ENCODE measurements around the gene LRRC1.

The LRRC1 gene

GRCh38 chr6:53960311-53960710, 165.5 kb downstream of the LRRC1 start:
- CTCF ChIA-PET = no interaction called here
- H3K9me3 Mint-ChIP-seq = no peaks in the 10 kb centered on the region
- H3K27me3 Mint-ChIP-seq = peaks cover 5% of the 10 kb centered on the region
- DNase-seq = no peak
- no peaks in the 10 kb centered on the region for H3K4me1 Mint-ChIP-seq
- H3K27ac Mint-ChIP-seq = no peak overlapping the region
- no peaks in the 10 kb centered on the region for H3K36me3 Mint-ChIP-seq
- H3K4me3 Mint-ChIP-seq = no peak overlapping the region

- no peaks in the 10 kb centered on the region for H3K36me3 Mint-ChIP-seq
- no peak for DNase-seq
- no peak overlapping the region for H3K27ac Mint-ChIP-seq
- no peaks in the 10 kb centered on the region for H3K4me1 Mint-ChIP-seq
- H3K27me3 Mint-ChIP-seq = no peaks in the 10 kb centered on the region
- H3K9me3 Mint-ChIP-seq = no peaks in the 10 kb centered on the region
- H3K4me3 Mint-ChIP-seq = no peak overlapping the region
- CTCF ChIA-PET = no interaction called here
These were observed 167.0 kb downstream of the LRRC1 start for GRCh38 chr6:53961679-53962370.

- no peaks in the 10 kb centered on the region for H3K9me3 Mint-ChIP-seq
- no peaks in the 10 kb centered on the region for H3K27me3 Mint-ChIP-seq
- no peaks in the 10 kb centered on the region for H3K36me3 Mint-ChIP-seq
- H3K4me1 Mint-ChIP-seq = no peaks in the 10 kb centered on the region
- H3K27ac Mint-ChIP-seq = no peak overlapping the region
- CTCF ChIA-PET = no interaction called here
- no peak for DNase-seq
- H3K4me3 Mint-ChIP-seq = no peak overlapping the region
These were observed 167.8 kb downstream of the LRRC1 start for GRCh38 chr6:53962646-53963045.

DNA sequence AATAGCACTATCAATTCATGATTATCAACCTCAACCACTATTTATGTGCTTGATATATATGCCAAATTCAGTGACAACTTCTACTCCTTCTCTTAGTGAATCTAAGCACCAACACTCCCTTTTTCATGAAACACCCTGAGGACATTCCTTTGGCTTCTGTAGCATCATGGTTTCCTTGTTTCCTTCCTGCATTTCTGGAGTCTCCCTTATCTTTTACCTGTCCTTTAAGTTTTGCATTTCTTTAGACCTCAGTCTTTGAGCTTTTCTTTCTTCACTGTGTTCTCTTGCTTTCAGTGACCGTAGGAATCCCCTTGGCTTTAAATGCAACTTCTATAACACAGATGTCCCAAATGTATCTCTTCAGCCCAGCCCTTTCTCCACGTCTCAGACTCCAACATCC, 172.6 kb downstream of the LRRC1 start:
- H3K27me3 Mint-ChIP-seq = peaks cover 7% of the 10 kb centered on the region
- no peak overlapping the region for H3K4me3 Mint-ChIP-seq
- DNase-seq = no peak
- no peak overlapping the region for H3K27ac Mint-ChIP-seq
- CTCF ChIA-PET = no interaction called here
- no peaks in the 10 kb centered on the region for H3K4me1 Mint-ChIP-seq
- no peaks in the 10 kb centered on the region for H3K9me3 Mint-ChIP-seq
- H3K36me3 Mint-ChIP-seq = no peaks in the 10 kb centered on the region
